CD14-positive monocyte (primary cell): Measurements from ENCODE around the gene ADAMTSL4. TPM values are rescaled to one million over a fixed set of nuclear protein-coding genes. Genes with fewer than 3 reads are reported as not detected.
"Not testable (repeated sequence)": the region's sequence is repeated elsewhere in the genome, so short reads cannot be mapped to it uniquely, and the experiment has no call there.

ENCODE experiments used
- DNase-seq, 3 donors: peaks; one replicate each; pipeline ENCODE4 v3.0.0-alpha.2; 2011 to 2022
- H2AFZ ChIP-seq: 2 replicates; pipeline ENCODE4 v1.6.0; 2012; ENCODE audit warnings: mild to moderate bottlenecking, low read depth, low read length, inconsistent platforms; ENCODE audit not compliant: insufficient read depth, poor library complexity, severe bottlenecking
- H3K27ac ChIP-seq, 2 donors: 1 replicate in 1 of 2; 2 replicates in 1 of 2; pipeline ENCODE4 v1.5.1; 2012 to 2013; ENCODE audit warnings: low read length in 2 of 2, control low read depth in 1 of 2, inconsistent platforms in 1 of 2, low read depth in 1 of 2, mild to moderate bottlenecking in 1 of 2
- H3K27me3 ChIP-seq, 2 donors: one replicate each; pipeline versions ENCODE4 v1.6.0 to v1.6.1; 2011 to 2013; ENCODE audit warnings: low read length in 2 of 2; ENCODE audit not compliant: control insufficient read depth in 2 of 2, insufficient read depth in 2 of 2
- H3K36me3 ChIP-seq, 2 donors: replicated peaks in 1 of 2; 1 replicate in 1 of 2; 2 replicates in 1 of 2; pipeline versions ENCODE4 v1.5.1 to v1.6.1; 2012 to 2013; ENCODE audit warnings: low read length in 2 of 2, control low read depth in 1 of 2, inconsistent platforms in 1 of 2, mild to moderate bottlenecking in 1 of 2; ENCODE audit not compliant: insufficient read depth in 2 of 2, control insufficient read depth in 1 of 2
- H3K4me1 ChIP-seq, 2 donors: 1 replicate in 1 of 2; 2 replicates in 1 of 2; pipeline versions ENCODE4 v1.5.1 to v1.6.1; 2012 to 2013; ENCODE audit warnings: low read length in 2 of 2, control low read depth in 1 of 2, inconsistent platforms in 1 of 2, mild to moderate bottlenecking in 1 of 2, moderate library complexity in 1 of 2; ENCODE audit not compliant: insufficient read depth in 2 of 2, control insufficient read depth in 1 of 2
- H3K4me2 ChIP-seq: replicated peaks from 2 replicates; pipeline ENCODE3; 2012; ENCODE audit warnings: low read length, moderate library complexity, mild to moderate bottlenecking; ENCODE audit not compliant: poor library complexity, severe bottlenecking; ENCODE audit errors: extremely low read depth
- H3K4me3 ChIP-seq, 3 experiments: fragments of 200-600 bp in 1 of 3; sonication (generic) in 1 of 3; replicated peaks in 1 of 3; 1 replicate in 2 of 3; 2 replicates in 1 of 3; pipeline ENCODE4 v1.5.1; 2011 to 2013; ENCODE audit warnings: low read length in 3 of 3, mild to moderate bottlenecking in 3 of 3, control low read depth in 2 of 3, low read depth in 2 of 3, inconsistent platforms in 1 of 3, moderate library complexity in 1 of 3
- H3K79me2 ChIP-seq: 2 replicates; pipeline ENCODE4 v1.6.0; 2012; ENCODE audit warnings: mild to moderate bottlenecking, control low read depth, inconsistent platforms, low read length, moderate library complexity; ENCODE audit not compliant: insufficient read depth
- H3K9ac ChIP-seq: 2 replicates; pipeline ENCODE4 v1.6.0; 2017; ENCODE audit warnings: low read length, mild to moderate bottlenecking; ENCODE audit not compliant: insufficient read depth, poor library complexity, severe bottlenecking
- H3K9me3 ChIP-seq, 2 donors: replicated peaks in 1 of 2; 1 replicate in 1 of 2; 2 replicates in 1 of 2; pipeline versions ENCODE4 v1.5.1 to v1.6.1; 2012 to 2013; ENCODE audit warnings: low read length in 2 of 2, control low read depth in 1 of 2; ENCODE audit not compliant: control insufficient read depth in 1 of 2, insufficient read depth in 1 of 2
- H4K20me1 ChIP-seq: 2 replicates; pipeline ENCODE4 v1.6.0; 2012; ENCODE audit warnings: mild to moderate bottlenecking, low read length, control low read depth, moderate library complexity; ENCODE audit not compliant: insufficient read depth
- H3K27ac Mint-ChIP-seq, 7 donors: one replicate each; pipeline ENCODE4 v1.8.0; 2020; ENCODE audit warnings: mild to moderate bottlenecking in 7 of 7, mixed read lengths in 7 of 7, moderate library complexity in 6 of 7, inconsistent platforms in 2 of 7
- H3K27me3 Mint-ChIP-seq, 3 donors: one replicate each; pipeline ENCODE4 v1.8.0; 2021 to 2022; ENCODE audit warnings: low read depth in 3 of 3, mild to moderate bottlenecking in 3 of 3, mixed read lengths in 3 of 3, moderate library complexity in 3 of 3, inconsistent platforms in 1 of 3
- H3K36me3 Mint-ChIP-seq, 2 donors: one replicate each; pipeline ENCODE4 v1.8.0; 2020; ENCODE audit warnings: mixed read lengths in 2 of 2, inconsistent platforms in 1 of 2, mild to moderate bottlenecking in 1 of 2
- H3K4me1 Mint-ChIP-seq: one replicate; pipeline ENCODE4 v1.8.0; 2020; ENCODE audit warnings: mild to moderate bottlenecking, mixed read lengths
- H3K4me3 Mint-ChIP-seq, 2 donors: one replicate each; pipeline ENCODE4 v1.8.0; 2020; ENCODE audit warnings: mild to moderate bottlenecking in 2 of 2, mixed read lengths in 2 of 2, moderate library complexity in 1 of 2
- H3K9me3 Mint-ChIP-seq, 7 donors: one replicate each; pipeline ENCODE4 v1.8.0; 2020 to 2022; ENCODE audit warnings: mixed read lengths in 7 of 7, mild to moderate bottlenecking in 6 of 7, moderate library complexity in 6 of 7, inconsistent platforms in 2 of 7
- WGBS: methylation state at CpG from one replicate; pipeline ENCODE4 v1.1.5; 2013; ENCODE audit warnings: missing lambda C conversion rate; ENCODE audit not compliant: insufficient coverage; 5-methylcytosine and 5-hydroxymethylcytosine counted together
- intact Hi-C, 2 donors: fragments of 100-400 bp; cut with micrococcal nuclease; formaldehyde crosslinking; loops; one replicate each; pipeline versions ENCODE4 v1.15.0 to v1.15.1; 2023
- polyA plus RNA-seq, 3 donors: library from polyadenylated mRNA; depleted of rRNA in 1 of 3; unstranded in 2 of 3; stranded (reverse) in 1 of 3; fragments of 300-500 nt in 2 of 3; fragments of >200 nt in 1 of 3; fragmentation: Illumina TruSeq in 2 of 3; gene quantifications; 1 replicate in 2 of 3; 2 replicates in 1 of 3; pipeline ENCODE4 v1.2.3, GENCODE V29; 2012 to 2021
- TF ChIP-seq, protein P1 (sequence below): fragments of 200-600 bp; IDR thresholded peaks from one replicate; pipeline ENCODE4 v1.8.0; 2022; ENCODE audit warnings: antibody characterized with exemption, mild to moderate bottlenecking

ADAMTSL4 gene
- polyA plus RNA-seq, 3 donors: 2.5 to 109 (median 2.8) TPM

DNA sequence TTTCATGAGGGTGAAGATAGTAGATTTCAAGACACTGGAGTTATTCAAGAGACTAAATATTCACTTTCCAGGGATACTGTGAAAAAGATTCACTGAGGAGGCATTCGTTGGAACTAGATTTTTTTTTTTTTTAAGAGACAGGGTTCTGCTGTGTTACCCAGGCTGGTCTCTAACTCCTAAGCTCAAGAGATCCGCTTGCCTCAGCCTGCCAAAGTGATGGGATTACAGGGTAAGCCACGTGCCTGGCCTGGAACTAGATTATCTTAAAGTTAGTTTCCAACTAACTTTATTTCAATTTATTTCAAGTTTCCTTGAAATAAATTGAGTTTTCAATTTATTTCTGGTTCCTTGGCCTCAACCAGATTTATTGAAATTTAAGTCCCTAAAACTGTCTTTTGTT lies 54.5 kb downstream of the ADAMTSL4 start:
- peaks cover 15% of the 10 kb centered on the region in 2 donors for H3K36me3 Mint-ChIP-seq
- no peak overlapping the region for H3K4me3 ChIP-seq
- no peaks in the 10 kb centered on the region for H3K27me3 ChIP-seq
- H3K79me2 ChIP-seq: no peaks in the 10 kb centered on the region
- no peak overlapping the region for H3K9ac ChIP-seq
- peak overlapping the region in 1 of 2 donors; percentile 86 for H3K27ac ChIP-seq
- no peaks in the 10 kb centered on the region for H3K9me3 ChIP-seq
- intact Hi-C loops: no loop called here
- no peak overlapping the region for H3K4me3 Mint-ChIP-seq
- H3K4me2 ChIP-seq: no peak overlapping the region
- H4K20me1 ChIP-seq: no peaks in the 10 kb centered on the region
- no peak overlapping the region for H2AFZ ChIP-seq
- H3K36me3 ChIP-seq: no peaks in the 10 kb centered on the region
- H3K27me3 Mint-ChIP-seq: peaks cover 0 to 2% (median 0%) of the 10 kb centered on the region in 3 donors
- H3K4me1 Mint-ChIP-seq: peaks cover 27% of the 10 kb centered on the region
- H3K27ac Mint-ChIP-seq: peak overlapping the region in 6 of 7 donors; percentile 29 to 96 (median 89)
- no peak for DNase-seq
- no peaks in the 10 kb centered on the region for H3K9me3 Mint-ChIP-seq
- no CpG with 5 or more reads among the region's 3 CpGs for WGBS
- TF ChIP-seq, protein P1, sequence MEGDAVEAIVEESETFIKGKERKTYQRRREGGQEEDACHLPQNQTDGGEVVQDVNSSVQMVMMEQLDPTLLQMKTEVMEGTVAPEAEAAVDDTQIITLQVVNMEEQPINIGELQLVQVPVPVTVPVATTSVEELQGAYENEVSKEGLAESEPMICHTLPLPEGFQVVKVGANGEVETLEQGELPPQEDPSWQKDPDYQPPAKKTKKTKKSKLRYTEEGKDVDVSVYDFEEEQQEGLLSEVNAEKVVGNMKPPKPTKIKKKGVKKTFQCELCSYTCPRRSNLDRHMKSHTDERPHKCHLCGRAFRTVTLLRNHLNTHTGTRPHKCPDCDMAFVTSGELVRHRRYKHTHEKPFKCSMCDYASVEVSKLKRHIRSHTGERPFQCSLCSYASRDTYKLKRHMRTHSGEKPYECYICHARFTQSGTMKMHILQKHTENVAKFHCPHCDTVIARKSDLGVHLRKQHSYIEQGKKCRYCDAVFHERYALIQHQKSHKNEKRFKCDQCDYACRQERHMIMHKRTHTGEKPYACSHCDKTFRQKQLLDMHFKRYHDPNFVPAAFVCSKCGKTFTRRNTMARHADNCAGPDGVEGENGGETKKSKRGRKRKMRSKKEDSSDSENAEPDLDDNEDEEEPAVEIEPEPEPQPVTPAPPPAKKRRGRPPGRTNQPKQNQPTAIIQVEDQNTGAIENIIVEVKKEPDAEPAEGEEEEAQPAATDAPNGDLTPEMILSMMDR: no peak
- peaks cover 20 to 26% of the 10 kb centered on the region in 2 donors for H3K4me1 ChIP-seq

DNA sequence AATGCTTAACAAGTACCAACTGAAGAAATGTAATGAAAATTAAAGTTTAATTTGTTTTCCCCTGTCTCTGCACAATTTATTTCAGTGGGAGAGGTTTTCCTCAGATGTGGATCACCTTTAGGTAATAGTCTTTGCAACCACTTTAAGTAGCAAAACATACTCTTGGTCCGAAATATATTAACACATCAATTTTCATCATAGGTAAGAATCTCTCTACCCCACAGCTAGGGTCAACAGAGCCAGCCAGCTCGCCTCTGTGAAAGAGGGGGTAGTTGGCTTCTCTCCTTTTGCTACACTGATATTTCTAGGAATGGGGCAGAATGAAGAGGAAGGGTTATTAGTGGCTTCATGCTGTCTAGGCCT lies 55.0 kb downstream of the ADAMTSL4 start:
- H3K4me3 Mint-ChIP-seq: no peak overlapping the region
- Histone ChIP-seq H2AFZ (no peak overlapping the region), H3K4me3 (no peak overlapping the region), H4K20me1 (no peaks in the 10 kb centered on the region), H3K9me3 (no peaks in the 10 kb centered on the region), H3K79me2 (peaks cover 2% of the 10 kb centered on the region), H3K4me2 (peak overlapping the region; percentile 29), H3K27ac (peak overlapping the region; percentile 59 to 86), H3K4me1 (peaks cover 20 to 29% of the 10 kb centered on the region in 2 donors), H3K9ac (peak overlapping the region; percentile 30), H3K27me3 (no peaks in the 10 kb centered on the region), H3K36me3 (no peaks in the 10 kb centered on the region)
- no peaks in the 10 kb centered on the region for H3K9me3 Mint-ChIP-seq
- DNase-seq: no peak
- H3K36me3 Mint-ChIP-seq: peaks cover 15% of the 10 kb centered on the region in 2 donors
- WGBS: no CpG with 5 or more reads among the region's 2 CpGs
- intact Hi-C loops: no loop called here
- peaks cover 0 to 2% (median 0%) of the 10 kb centered on the region in 3 donors for H3K27me3 Mint-ChIP-seq
- TF ChIP-seq, protein P1: no peak
- peaks cover 27% of the 10 kb centered on the region for H3K4me1 Mint-ChIP-seq
- peak overlapping the region; percentile 92 to 98 (median 94) for H3K27ac Mint-ChIP-seq

DNA sequence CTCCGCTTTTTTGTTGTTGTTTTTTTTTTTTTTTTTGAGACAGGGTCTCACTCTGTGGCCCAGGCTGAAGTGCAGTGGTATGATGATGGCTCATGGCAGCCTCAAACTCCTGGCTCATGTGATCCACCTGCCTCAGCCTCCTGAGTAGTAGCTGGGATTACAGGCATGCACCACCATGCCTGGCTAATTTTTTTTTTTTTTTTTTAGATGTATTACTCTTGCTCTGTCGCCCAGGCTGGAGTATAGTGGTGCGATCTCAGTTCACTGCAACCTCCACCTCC lies 56.2 kb downstream of the ADAMTSL4 start:
- intact Hi-C loops, H3K4me2 ChIP-seq: not testable (repeated sequence)
- H3K27ac Mint-ChIP-seq: peak overlapping the region; percentile 92 to 98 (median 94)

More for the DNA sequence above, 56.2 kb downstream of the ADAMTSL4 start:
- H3K4me1 Mint-ChIP-seq: peaks cover 37% of the 10 kb centered on the region
- not testable (repeated sequence) for H3K27me3 ChIP-seq, H3K36me3 Mint-ChIP-seq, H4K20me1 ChIP-seq, H3K9me3 Mint-ChIP-seq, H3K4me3 Mint-ChIP-seq, H2AFZ ChIP-seq, H3K27me3 Mint-ChIP-seq, H3K9me3 ChIP-seq, DNase-seq, H3K36me3 ChIP-seq, H3K4me3 ChIP-seq
- no CpG with 5 or more reads among the region's 3 CpGs for WGBS
- Histone ChIP-seq H3K27ac (peak overlapping the region; percentile 59 to 86), H3K9ac (peak overlapping the region; percentile 35), H3K79me2 (peaks cover 13% of the 10 kb centered on the region), H3K4me1 (peaks cover 31 to 41% of the 10 kb centered on the region in 2 donors)
